NCI-H345 treated with DMSO at 0.1 percent for 48 hours (cell line): Measurements from ENCODE around the gene DNAH5.

Source experiments
- DNase-seq: peaks from one replicate; lab custom pipeline; 2025; ENCODE audit not compliant: unreplicated experiment; lab: John Stamatoyannopoulos, UW

The DNAH5 gene

DNA sequence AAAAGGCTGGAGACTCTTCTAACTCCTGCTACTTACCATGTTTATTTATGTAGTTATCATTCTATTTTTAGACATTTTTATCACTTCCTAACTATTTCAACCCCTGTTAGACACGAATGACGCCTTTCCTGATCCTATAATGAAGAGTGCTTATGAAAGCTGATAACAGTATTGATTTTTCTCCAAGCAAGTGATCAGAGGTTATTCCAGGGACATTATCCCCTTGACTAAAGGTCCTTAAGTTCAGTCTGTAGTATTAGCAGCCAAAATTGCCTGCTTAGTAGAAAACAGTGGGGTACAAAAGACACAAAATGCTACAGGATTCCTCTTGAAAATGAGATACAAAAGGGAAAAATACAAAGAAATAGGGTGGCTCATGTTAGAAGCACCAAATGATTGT, 235.6 kb downstream of the DNAH5 start:
- DNase-seq = no peak

DNA sequence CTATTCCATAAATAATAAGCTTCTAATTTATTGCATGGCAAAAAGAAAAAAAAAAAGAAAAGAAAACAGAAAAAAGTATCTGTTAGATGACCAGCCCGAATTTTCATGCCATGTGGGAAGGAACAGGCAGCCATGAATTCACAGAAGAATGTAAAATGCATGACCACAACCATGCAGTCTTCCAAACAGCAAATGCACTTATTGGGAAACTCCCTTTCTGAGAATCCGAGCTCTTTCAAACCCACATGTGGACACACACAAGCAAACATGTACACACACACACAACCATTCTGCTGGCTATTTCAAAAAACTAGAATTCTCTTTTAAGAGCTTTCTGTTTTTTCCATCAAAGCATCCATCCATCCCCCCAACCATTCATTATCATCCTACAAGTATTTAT, 236.1 kb downstream of the DNAH5 start:
- DNase-seq = no peak

DNA sequence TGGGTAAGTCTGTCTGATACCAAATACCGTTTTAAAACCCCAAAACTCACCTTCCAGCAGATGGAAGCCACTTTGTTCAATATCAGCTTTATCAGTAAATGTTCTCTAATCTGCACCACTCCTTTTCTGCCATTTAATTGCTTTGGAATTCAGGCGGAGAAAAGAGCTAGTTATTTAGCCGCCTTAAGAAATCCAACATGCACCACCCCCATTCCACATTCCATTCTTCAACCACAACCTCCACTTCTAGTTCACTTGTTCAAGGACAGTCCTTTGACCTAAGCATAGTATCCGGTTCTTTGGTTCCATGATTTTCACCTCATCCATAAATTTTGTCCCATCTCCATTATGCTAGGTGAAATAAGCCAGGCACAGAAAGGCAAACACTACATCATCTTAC, 240.1 kb downstream of the DNAH5 start:
- DNase-seq = no peak

DNA sequence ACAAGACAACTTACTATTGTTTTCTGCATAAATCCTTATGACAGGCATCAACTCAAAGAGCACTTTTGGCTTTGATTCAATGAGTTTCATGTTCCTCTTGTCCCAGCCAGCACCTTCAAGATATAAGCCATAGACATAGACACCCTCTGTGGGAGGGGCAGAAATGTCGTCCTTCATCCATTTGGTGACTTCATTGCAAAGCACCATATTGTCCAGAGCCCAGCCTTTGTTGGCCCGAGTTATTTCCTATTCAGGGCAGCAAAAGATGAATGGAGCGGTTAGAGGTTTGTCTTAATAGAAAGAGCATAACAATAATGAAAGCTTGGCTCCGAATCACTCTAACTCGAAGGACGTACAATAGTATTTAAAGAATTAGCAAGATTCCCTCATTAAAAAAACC, 243.9 kb downstream of the DNAH5 start:
- DNase-seq = no peak

DNA sequence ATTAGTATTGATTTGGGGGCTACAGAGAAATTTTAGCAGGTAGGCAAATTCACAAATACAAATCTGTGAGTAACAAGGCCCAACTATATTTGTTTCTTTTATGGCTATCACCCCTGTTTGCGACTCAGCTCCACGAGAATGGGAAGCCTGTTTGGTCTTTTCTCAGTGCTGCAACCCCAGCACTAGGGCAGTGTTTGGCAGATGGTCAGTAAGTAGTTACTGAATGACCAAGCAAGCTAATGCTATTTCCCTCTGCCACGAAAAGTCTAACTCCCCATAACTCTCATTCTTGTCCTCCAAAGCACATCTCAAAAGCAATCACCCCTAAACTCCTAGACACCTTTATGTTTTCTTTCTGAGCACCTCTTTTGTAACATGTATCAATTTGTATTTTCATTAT, 245.6 kb downstream of the DNAH5 start:
- DNase-seq = no peak

DNA sequence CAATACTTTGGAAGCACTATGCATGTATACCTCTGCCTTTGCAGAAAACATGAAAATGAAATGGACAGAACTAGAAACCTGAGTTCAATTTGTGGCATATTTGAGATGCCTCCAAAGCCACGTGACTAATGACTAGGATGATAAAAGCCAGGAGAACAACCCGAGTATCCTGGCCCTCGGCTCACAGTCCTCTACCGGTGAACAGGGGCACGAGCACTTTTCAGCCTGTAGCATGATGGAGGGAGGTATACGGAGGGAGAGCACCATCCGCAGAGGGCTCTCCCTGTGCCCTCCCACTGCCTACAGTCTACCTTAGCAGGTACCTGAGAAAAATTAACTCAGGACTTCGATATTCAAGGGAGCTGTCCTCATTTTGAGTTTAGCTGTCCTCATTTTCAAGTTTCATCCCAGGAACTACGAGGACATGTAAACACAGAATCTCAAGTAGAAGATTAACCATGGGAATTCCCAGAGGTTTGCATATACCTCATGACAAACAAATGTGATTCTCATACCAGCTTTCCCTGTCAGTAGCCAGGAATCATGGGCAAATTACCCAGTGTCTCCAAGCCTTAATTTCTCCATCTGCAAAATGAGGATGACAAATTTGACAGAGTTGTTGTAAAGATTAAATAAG, 249.3 kb downstream of the DNAH5 start:
- no peak for DNase-seq

DNA sequence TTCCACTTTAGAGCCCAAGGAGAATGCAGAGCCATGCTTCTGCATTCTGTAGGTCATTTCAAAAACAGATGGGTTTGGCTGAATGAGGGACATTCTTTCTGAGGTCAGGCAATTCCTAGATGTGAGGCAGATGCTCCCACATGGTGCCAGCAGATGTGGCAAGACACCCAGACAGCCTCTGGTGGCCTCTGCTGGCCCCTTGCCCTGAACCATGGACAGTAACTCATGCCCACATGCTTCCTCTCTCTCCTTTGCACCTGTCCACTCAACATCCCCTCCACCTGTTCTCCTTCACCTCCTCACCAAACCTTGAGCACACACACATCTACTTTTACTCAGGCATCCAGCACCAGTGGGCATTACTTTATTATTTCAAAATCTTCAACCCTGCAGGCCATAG, 252.3 kb downstream of the DNAH5 start:
- no peak for DNase-seq

DNA sequence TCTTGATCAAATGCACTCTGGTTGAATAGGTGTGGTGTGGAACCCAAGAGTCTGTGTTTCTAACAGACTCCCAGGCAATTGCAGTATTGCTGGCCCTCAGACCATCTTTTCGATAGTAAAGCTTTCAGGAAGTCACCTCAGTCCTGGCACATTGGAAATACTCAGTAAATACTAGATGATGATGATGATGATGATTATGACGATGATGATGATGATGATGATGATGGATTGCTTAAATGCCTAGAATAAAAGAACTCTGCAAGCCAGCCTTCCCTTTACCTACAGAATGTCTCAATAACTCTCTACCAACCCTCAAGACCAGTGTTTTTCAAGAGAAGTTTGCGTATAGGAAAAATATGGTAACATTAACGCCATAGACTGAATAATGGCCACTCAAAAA, 268.0 kb downstream of the DNAH5 start:
- no peak for DNase-seq

DNA sequence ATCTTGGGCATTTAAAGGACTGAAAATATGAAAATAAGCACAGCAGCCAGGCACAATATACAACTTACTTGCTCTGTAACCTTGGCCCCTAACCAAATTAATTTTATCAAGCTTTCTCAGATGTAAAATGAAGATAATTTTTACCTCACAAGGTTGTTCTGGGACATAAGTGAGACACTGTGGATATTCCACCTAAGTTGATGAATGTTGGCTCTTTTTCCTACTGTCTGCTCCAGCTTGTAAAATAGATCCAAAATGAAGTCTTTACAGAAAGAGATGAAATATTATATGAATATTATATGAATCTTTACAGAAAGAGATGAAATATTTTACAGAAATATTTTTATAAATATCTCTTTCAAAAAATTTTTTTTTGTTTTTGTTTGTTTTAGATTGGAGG, 270.1 kb downstream of the DNAH5 start:
- no peak for DNase-seq

DNA sequence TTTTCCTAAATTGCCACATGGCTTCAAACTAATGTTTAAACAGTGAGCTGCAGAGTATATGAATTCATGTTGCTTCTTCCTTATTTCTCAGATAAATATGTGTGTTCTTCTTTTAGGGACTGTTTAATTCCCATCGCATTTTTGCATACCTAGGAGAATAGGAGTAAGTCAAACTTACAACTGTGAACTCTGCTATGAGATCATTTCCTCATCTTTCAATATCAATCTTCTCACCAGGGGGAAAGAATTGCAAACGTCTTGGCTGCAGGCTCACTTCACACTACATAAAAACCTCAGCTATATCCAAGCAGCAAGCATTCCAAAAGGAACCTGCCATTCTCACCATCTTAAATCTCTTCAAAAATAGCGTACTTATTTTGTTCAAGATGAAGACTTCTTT, 271.0 kb downstream of the DNAH5 start:
- DNase-seq = no peak

DNA sequence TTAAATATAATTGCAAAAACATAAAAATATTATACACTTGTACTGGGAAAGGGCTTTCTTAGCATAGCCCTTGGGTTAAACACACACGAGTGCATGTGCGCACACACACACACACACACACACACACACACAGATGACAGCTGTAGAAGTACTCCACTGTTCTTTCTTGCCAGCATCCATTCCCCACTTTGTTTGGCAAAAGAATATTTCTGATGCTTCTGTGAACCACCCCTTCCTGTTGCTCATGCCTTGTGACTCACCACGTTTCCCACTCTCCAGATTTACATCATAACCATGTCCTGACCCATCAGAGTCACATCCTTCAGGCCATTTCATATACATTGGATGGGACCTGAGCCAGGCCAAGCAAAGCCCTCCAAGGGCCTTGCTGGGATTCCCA, 280.1 kb downstream of the DNAH5 start:
- no peak for DNase-seq

DNA sequence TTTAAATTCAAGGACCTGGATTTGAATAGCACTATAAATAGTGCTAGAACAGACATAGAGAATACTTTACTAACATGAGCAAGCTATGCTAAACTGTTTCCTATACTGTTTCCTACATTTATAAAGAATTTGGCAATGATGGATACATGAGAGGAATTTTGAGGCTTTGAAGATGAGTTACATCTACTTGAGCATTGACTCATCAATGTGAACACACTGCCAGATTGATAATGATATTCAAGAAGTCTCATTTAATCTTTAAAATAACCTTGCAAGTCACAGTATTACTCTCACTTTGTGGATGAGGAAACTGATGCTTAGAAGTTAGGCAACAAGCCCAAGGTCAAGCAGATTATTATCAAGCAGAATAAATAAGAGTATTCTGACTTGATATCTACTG, 281.9 kb downstream of the DNAH5 start:
- DNase-seq = no peak

DNA sequence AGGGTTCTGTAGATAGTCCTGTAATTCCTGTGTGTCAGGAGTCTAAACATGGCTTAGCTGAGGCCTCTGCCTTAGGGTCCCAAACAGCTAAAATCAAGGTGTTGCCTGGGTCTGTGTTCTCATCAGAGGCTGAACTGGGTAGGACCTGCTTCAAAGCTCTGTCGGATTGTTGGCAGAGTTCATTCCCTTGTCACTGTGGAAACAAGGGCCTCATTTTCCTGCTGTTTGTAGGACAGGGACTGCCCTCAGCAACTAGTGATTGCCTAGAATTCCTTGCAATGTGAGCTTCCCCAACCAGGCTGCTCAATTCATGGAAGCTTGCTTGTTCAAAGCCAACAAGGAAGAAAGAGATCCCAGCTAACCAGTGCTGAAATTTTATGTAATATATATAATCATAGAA, 283.2 kb downstream of the DNAH5 start:
- DNase-seq = no peak

DNA sequence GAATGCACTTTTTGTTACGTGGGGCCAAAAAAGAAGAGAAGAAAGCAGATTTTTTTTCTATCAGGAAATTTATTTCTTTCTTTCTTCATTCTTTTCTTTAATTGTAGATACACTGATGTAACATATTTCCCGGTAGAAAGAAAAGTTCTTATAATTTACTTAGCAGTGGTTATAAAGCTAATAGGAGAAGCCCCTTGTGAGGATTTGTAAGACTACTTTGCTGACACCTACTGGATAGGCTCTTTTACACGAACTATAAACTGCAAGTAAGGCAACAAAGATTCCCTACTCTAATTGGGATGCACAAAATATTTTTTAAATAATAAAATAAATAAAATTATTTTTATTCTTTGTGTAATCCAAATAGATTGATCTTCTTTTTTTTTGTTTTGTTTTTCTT, 284.4 kb downstream of the DNAH5 start:
- DNase-seq = no peak

DNA sequence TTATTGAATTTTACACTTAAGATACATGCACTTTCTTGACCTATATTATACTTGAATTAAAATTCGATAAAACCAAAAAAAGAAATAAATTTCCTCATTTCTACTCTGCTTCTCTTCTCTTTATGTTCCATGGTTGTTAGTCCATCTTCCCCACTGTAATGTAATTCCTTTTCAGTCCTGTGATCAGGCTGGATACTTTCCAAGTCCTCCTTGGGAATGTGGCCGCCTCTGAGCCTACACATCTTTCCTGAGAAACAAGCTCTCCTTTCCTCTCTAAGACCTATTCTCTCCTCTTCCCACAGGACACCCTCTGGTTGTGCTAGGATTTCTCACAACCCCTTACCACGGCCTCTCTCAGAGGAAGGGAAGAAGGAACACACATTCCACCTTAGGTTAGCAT, 285.1 kb downstream of the DNAH5 start:
- no peak for DNase-seq

DNA sequence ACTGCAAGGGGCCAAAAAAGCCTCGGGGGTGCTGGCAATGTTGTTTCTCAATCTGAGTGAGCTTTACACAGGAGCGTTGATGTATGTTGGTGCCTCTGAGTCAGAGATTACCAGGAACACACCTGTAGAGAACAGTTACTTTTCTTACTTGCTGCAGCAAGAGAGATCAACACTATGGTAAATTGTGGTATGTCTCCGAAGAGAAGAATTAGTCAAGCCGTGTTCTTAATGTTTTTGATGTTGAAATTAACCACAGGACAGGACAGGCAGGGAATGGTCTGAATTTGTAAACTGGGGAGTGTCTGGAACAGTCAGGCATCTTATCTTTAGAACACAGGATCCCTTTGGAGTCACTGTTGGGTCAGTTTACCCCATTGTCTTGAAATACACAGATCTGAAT, 285.7 kb downstream of the DNAH5 start:
- DNase-seq = no peak

DNA sequence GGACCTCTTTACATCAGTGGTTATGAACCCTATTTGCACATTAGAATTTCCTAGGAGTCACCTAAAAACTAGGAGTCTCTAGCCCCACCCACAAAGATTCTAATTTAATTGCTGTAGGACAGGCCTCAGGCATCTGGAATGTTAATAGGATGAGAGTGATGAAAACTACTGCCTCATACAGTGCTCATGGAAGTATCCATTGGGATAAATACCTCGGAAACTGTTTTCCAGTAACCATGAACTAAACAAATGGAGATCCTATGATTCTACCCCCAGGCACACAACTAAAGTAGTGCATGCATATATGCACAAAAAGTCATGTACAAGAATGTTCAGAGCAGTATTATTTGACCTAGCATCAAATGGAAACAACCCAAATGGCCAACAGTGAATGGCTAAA, 286.3 kb downstream of the DNAH5 start:
- no peak for DNase-seq

DNA sequence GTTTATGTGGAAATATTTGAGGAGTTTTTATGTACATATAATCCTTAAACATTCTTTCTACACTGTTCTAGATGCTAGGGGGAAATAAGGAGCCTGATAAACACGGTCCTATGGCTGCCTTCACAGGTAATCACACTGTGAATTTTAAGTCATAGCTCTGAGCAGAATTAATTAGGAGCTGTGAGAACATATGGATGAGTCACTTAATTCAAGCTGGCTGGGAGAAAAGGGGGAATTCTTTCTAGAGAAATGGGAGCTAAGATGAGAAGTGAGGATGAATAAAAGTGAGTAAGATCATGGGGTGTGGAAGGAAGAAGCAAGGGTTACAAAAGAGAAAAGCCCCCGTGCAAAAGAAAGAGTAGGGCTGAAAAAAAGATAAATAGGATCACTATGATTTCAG, 290.8 kb downstream of the DNAH5 start:
- DNase-seq = no peak

DNA sequence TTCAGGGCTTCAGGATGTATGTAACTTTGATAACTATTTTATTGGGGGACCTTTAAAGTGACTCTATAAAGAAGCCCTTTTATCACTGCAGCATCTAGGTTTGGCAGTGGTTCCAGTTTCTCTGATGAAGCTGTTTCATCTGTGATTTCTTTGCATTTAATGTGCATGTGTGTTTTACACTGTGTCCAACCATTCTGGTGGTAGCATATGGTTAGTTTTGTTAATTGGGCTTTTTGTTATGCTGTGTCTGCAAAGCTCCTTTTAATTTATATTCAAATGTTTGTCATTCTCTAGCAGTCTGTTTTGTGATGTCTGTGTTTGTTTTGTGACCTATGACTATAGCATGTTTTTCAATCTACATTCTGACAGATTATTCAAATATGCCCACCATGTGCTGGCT, 294.8 kb downstream of the DNAH5 start:
- DNase-seq = no peak

DNA sequence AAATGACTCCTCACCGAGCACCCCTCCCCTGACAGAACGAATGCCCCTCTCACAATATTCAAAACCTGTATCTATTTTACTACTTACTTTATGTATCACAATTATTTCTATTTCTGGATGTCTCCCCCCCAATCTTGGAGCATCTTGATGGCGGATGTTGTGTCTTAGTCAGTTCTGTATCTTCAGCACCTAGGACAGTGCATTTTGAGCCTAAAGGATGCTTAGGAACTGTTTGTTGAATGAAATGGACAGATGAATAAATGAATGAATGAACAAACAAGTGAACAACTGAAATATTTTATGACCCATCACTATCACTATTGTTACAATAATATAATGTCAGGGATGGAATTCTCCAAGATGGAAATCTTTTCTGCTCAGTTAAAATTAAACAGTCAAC, 295.7 kb downstream of the DNAH5 start:
- DNase-seq = no peak

DNA sequence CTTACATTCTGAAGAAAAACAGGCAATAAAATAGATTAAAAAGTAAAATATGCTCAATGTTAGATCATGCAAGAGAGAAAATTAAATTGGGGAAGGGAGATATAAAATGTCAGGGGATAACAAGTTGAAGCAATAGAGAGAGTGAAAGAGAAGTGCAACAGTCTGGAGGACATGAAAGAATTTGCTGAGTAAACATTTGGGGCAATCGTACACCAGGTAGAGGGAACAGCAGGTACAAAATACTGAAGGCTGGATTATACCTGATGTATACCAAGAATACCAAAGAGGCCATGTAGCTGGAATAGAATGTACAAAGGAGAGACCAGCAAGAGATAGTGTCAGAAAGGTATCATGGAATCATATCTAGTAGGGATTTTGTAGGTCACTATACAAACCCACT, 300.8 kb downstream of the DNAH5 start:
- no peak for DNase-seq

DNA sequence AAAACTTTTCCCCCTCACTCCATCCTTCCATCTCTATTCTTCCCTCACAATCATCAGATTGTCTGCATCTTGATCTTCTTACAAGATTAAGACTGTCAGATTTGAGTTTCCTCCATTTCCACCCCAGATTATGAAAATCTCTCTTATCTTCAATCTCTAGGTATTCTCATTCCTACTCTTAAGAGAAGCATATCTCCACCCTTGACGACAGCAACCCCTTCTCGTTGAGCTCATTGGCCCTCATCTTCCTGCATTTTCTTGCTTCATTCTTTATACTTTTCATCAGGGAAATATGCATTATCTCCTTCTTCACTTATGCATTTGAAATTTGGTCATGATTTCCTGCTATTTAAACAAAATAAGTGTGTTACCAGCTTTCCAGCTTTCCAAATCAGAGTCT, 301.3 kb downstream of the DNAH5 start:
- no peak for DNase-seq
